GM19351 (cell line): ENCODE data around the gene ZNF506.
"Not testable (repeated sequence)": the region's sequence is repeated elsewhere in the genome, so short reads cannot be mapped to it uniquely, and the experiment has no call there.

Source experiments
- ATAC-seq: cut with Tn5 transposase; IDR thresholded peaks from one replicate; pipeline ENCODE4 v1.9.1; 2021; ENCODE audit warnings: mild to moderate bottlenecking, moderate library complexity; ENCODE audit not compliant: unreplicated experiment

Gene ZNF506

GRCh38 chr19:19821366-19821951, at the start of gene ZNF506:
TSS of gene ZNF506 (minus strand) at chr19:19821750. CDS start at chr19:19821603, 147 bp downstream.
- peak; percentile 81 for ATAC-seq

- ATAC-seq: not testable (repeated sequence)
Measured at GRCh38 chr19:19870086-19870485, 48.5 kb upstream of the ZNF506 start.

GRCh38 chr19:19866611-19867248, 45.2 kb upstream of the ZNF506 start:
- no peak for ATAC-seq

GRCh38 chr19:19865750-19866610, 44.4 kb upstream of the ZNF506 start, which contains the start of gene ZNF253:
TSS of gene ZNF253 (plus strand) at chr19:19865882. CDS start at chr19:19865997, 115 bp downstream.
- peak; percentile 96 for ATAC-seq

- ATAC-seq: no peak
Measured at GRCh38 chr19:19860756-19861390, 39.3 kb upstream of the ZNF506 start.

GRCh38 chr19:19858751-19859150, 37.2 kb upstream of the ZNF506 start:
- ATAC-seq: no peak

- not testable (repeated sequence) for ATAC-seq
Measured at GRCh38 chr19:19851740-19852139, 30.2 kb upstream of the ZNF506 start.

- no peak for ATAC-seq
Measured at GRCh38 chr19:19849056-19849455, 27.5 kb upstream of the ZNF506 start.

GRCh38 chr19:19847781-19848180, 26.2 kb upstream of the ZNF506 start:
- ATAC-seq: no peak

GRCh38 chr19:19835560-19836038, 14.0 kb upstream of the ZNF506 start:
- no peak for ATAC-seq

- ATAC-seq: no peak
Measured at GRCh38 chr19:19826875-19827274, 5.3 kb upstream of the ZNF506 start.

- ATAC-seq: no peak
Measured at GRCh38 chr19:19823916-19824315, 2.4 kb upstream of the ZNF506 start.

GRCh38 chr19:19821976-19822375, 426 bp upstream of the ZNF506 start:
- ATAC-seq: peak; percentile 12

- no peak for ATAC-seq
Measured at GRCh38 chr19:19820774-19821320, 703 bp downstream of the ZNF506 start.

GRCh38 chr19:19817357-19817756, 4.2 kb downstream of the ZNF506 start:
- ATAC-seq: no peak

- ATAC-seq: no peak
Measured at GRCh38 chr19:19816679-19817078, 4.9 kb downstream of the ZNF506 start.

- not testable (repeated sequence) for ATAC-seq
Measured at GRCh38 chr19:19811999-19812398, 9.6 kb downstream of the ZNF506 start.

GRCh38 chr19:19805480-19805879, 16.1 kb downstream of the ZNF506 start:
- ATAC-seq: no peak

GRCh38 chr19:19788015-19788414, 33.5 kb downstream of the ZNF506 start:
- no peak for ATAC-seq

- not testable (repeated sequence) for ATAC-seq
Measured at GRCh38 chr19:19785476-19785875, 36.1 kb downstream of the ZNF506 start.

GRCh38 chr19:19782783-19783182, 38.8 kb downstream of the ZNF506 start:
- ATAC-seq: no peak
